SK-N-SH (cell line): Measurements from ENCODE around the gene FCGBP.

ENCODE experiments used
- EP300 ChIP-seq, 2 experiments: IDR thresholded peaks; 2 replicates each; pipeline versions ENCODE4 v1.4.0 to v1.6.1; 2012; ENCODE audit warnings: borderline replicate concordance in 1 of 2, low read depth in 1 of 2, low read length in 1 of 2
- EZH2phosphoT487 ChIP-seq: fragments of 200-600 bp; sonication (generic); IDR thresholded peaks from 2 replicates; pipeline ENCODE4 v1.6.1; 2017; ENCODE audit warnings: low read depth, mixed run types, mild to moderate bottlenecking, antibody characterized with exemption, moderate library complexity, borderline replicate concordance
- FOSL2 ChIP-seq: IDR thresholded peaks from 2 replicates; pipeline ENCODE4 v1.4.0; 2012; ENCODE audit warnings: low read depth, mild to moderate bottlenecking, moderate library complexity, borderline replicate concordance
- FOXJ3 ChIP-seq: sonication (generic); formaldehyde crosslinking; IDR thresholded peaks from 2 replicates; pipeline ENCODE4 v1.5.1; 2020; ENCODE audit warnings: mild to moderate bottlenecking, missing genetic modification reagents
- GABPA ChIP-seq: IDR thresholded peaks from 2 replicates; pipeline ENCODE4 v1.4.0; 2012; ENCODE audit warnings: low read depth, mild to moderate bottlenecking
- MXI1 ChIP-seq: IDR thresholded peaks from 2 replicates; pipeline ENCODE4 v1.6.1; 2012; ENCODE audit warnings: mild to moderate bottlenecking, low read depth, low read length, improper control_type of control experiment
- RAD21 ChIP-seq: IDR thresholded peaks from 2 replicates; pipeline ENCODE4 v1.6.1; 2012; ENCODE audit warnings: mild to moderate bottlenecking, low read length
- RCOR1 ChIP-seq: fragments of 150-350 bp; IDR thresholded peaks from 2 replicates; pipeline ENCODE4 v1.6.1; 2017; ENCODE audit warnings: antibody characterized with exemption, low read length
- TAF1 ChIP-seq: IDR thresholded peaks from 2 replicates; pipeline ENCODE4 v1.6.1; 2012; ENCODE audit warnings: low read depth, mild to moderate bottlenecking, low read length, moderate library complexity, borderline replicate concordance
- YY1 ChIP-seq: IDR thresholded peaks from 2 replicates; pipeline ENCODE4 v1.4.0; 2012; ENCODE audit warnings: low read depth, mild to moderate bottlenecking
- TF ChIP-seq, protein P1 (sequence below): fragments of 200-600 bp; sonication (generic); IDR thresholded peaks from 2 replicates; pipeline ENCODE4 v1.6.1; 2017; ENCODE audit warnings: antibody characterized with exemption, mild to moderate bottlenecking, moderate library complexity
- TF ChIP-seq, protein P2 (sequence below): IDR thresholded peaks from 2 replicates; pipeline ENCODE4 v1.4.0; 2012; ENCODE audit warnings: low read depth
- TF ChIP-seq, protein P3 (sequence below): IDR thresholded peaks from 2 replicates; pipeline ENCODE4 v1.6.1; 2012; ENCODE audit warnings: mild to moderate bottlenecking, low read depth, low read length, moderate library complexity
- TF ChIP-seq, protein P4 (sequence below): IDR thresholded peaks from 2 replicates; pipeline ENCODE4 v1.4.0; 2012; ENCODE audit warnings: low read depth, borderline replicate concordance

DNA sequence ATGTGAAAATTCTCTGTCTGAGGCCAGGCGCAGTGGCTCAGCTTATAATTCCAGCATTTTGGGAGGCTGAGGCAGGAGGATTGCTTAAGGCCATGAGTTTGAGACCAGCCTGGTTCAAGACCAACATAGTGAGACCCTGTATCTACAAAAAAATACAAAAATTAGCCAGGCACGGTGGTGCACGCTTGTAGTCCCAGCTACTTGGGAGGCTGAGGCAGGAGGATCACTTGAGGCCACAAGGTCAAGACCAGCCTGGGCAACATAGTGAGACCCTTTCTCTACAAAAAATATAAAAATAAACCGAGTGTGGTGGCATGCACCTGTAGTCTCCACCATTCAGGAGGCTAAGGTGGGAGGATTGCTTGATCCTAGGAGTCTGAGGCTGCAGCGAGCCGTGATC is 2.2 kb upstream of the FCGBP start:
- TF ChIP-seq YY1: no peak
- TF ChIP-seq, protein P1, sequence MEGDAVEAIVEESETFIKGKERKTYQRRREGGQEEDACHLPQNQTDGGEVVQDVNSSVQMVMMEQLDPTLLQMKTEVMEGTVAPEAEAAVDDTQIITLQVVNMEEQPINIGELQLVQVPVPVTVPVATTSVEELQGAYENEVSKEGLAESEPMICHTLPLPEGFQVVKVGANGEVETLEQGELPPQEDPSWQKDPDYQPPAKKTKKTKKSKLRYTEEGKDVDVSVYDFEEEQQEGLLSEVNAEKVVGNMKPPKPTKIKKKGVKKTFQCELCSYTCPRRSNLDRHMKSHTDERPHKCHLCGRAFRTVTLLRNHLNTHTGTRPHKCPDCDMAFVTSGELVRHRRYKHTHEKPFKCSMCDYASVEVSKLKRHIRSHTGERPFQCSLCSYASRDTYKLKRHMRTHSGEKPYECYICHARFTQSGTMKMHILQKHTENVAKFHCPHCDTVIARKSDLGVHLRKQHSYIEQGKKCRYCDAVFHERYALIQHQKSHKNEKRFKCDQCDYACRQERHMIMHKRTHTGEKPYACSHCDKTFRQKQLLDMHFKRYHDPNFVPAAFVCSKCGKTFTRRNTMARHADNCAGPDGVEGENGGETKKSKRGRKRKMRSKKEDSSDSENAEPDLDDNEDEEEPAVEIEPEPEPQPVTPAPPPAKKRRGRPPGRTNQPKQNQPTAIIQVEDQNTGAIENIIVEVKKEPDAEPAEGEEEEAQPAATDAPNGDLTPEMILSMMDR: no peak
- TF ChIP-seq TAF1: no peak
- TF ChIP-seq GABPA: no peak
- TF ChIP-seq EZH2phosphoT487: no peak
- TF ChIP-seq EP300 (IDR thresholded peaks at IDR 0.05; ENCODE audit: borderline replicate concordance in 1 of 2, low read depth in 1 of 2, low read length in 1 of 2): no peak
- TF ChIP-seq FOXJ3 (CRISPR knock-in tag): no peak
- no peak for TF ChIP-seq MXI1
- TF ChIP-seq FOSL2: no peak
- TF ChIP-seq RCOR1: no peak
- TF ChIP-seq, protein P2, sequence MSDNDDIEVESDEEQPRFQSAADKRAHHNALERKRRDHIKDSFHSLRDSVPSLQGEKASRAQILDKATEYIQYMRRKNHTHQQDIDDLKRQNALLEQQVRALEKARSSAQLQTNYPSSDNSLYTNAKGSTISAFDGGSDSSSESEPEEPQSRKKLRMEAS: no peak
- TF ChIP-seq, protein P3, sequence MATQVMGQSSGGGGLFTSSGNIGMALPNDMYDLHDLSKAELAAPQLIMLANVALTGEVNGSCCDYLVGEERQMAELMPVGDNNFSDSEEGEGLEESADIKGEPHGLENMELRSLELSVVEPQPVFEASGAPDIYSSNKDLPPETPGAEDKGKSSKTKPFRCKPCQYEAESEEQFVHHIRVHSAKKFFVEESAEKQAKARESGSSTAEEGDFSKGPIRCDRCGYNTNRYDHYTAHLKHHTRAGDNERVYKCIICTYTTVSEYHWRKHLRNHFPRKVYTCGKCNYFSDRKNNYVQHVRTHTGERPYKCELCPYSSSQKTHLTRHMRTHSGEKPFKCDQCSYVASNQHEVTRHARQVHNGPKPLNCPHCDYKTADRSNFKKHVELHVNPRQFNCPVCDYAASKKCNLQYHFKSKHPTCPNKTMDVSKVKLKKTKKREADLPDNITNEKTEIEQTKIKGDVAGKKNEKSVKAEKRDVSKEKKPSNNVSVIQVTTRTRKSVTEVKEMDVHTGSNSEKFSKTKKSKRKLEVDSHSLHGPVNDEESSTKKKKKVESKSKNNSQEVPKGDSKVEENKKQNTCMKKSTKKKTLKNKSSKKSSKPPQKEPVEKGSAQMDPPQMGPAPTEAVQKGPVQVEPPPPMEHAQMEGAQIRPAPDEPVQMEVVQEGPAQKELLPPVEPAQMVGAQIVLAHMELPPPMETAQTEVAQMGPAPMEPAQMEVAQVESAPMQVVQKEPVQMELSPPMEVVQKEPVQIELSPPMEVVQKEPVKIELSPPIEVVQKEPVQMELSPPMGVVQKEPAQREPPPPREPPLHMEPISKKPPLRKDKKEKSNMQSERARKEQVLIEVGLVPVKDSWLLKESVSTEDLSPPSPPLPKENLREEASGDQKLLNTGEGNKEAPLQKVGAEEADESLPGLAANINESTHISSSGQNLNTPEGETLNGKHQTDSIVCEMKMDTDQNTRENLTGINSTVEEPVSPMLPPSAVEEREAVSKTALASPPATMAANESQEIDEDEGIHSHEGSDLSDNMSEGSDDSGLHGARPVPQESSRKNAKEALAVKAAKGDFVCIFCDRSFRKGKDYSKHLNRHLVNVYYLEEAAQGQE: no peak
- TF ChIP-seq, protein P4, sequence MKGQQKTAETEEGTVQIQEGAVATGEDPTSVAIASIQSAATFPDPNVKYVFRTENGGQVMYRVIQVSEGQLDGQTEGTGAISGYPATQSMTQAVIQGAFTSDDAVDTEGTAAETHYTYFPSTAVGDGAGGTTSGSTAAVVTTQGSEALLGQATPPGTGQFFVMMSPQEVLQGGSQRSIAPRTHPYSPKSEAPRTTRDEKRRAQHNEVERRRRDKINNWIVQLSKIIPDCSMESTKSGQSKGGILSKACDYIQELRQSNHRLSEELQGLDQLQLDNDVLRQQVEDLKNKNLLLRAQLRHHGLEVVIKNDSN: no peak
- TF ChIP-seq RAD21: no peak
